OCI-LY7 (cell line): ENCODE data around the gene HMOX1.

Experiments
- CTCF ChIP-seq: fragments of 200-600 bp; sonication (generic); conservative IDR thresholded peaks from 2 replicates; pipeline ENCODE4 v1.5.1; 2014; ENCODE audit warnings: mild to moderate bottlenecking, antibody characterized with exemption, low read length, moderate library complexity, mixed read lengths
- EZH2phosphoT487 ChIP-seq: fragments of 200-600 bp; sonication (generic); IDR thresholded peaks from 2 replicates; pipeline ENCODE4 v1.6.1; 2018; ENCODE audit warnings: low read depth, borderline replicate concordance, mild to moderate bottlenecking, mixed run types, antibody characterized with exemption, low read length, moderate library complexity, mixed read lengths

GRCh38 chr22:35399114-35399677 lies 18.3 kb downstream of the HMOX1 start:
- TF ChIP-seq CTCF = peak; percentile 22; the same call in 1 of the 2 replicates
- no peak for TF ChIP-seq EZH2phosphoT487
